ENCODE measurements around the gene TTLL7. TPM values are rescaled to one million over a fixed set of nuclear protein-coding genes. Genes with fewer than 3 reads are reported as not detected.

TTLL7 gene
- total and polyA plus RNA-seq, 9 of the 15 experiments (the other 6 are each of a cell fraction or from before 2014, with no cell fraction given) = 0.63 to 2.6 (median 1.7) TPM

- H4K20me1 ChIP-seq (replicated peaks; ENCODE audit: control insufficient read depth, insufficient read depth, low read length) = no peaks in the 10 kb centered on the region
- no TSS peak for BruUV-seq (replicated peaks)
- H3K4me2 ChIP-seq (ENCODE audit: insufficient read depth, low read length) = no peak overlapping the region
- H2AFZ ChIP-seq (ENCODE audit: low read depth, low read length) = no peak overlapping the region
- no peaks in the 10 kb centered on the region for H3K36me3 ChIP-seq (ENCODE audit: control insufficient read depth, insufficient read depth, low read length)
- H3K27ac ChIP-seq (ENCODE audit: extremely low read depth, low read depth, low read length) = no peak overlapping the region
- H3K27me3 ChIP-seq (ENCODE audit: control insufficient read depth in 2 of 2, insufficient read depth in 2 of 2, low read length in 2 of 2) = no peaks in the 10 kb centered on the region
- TF ChIP-seq LARP7 (IDR thresholded peaks at IDR 0.05) (no peak), NFATC3 (IDR thresholded peaks at IDR 0.05) (no peak)
- intact Hi-C loops (cut with micrococcal nuclease) (no loop called here), in situ Hi-C loops (cut with MboI) (loop anchor here (10.0 kb wide), 3 partner anchors 198 to 818 kb away; no protein-coding TSS in a partner anchor)
- FAIRE-seq (no peak), DNase-seq (ENCODE audit: extremely low read depth in 1 of 4, low spot score in 3 of 4) (no peak), ATAC-seq (no peak)
- no peaks in the 10 kb centered on the region for H3K79me2 ChIP-seq (ENCODE audit: control insufficient read depth, insufficient read depth, low read length)
- H3K9ac ChIP-seq (ENCODE audit: insufficient read depth in 1 of 2, low read depth in 2 of 2, low read length in 2 of 2) = no peak overlapping the region
- POLR2A ChIA-PET = interaction anchor here (0.6 kb wide), 1 partner anchor 1399 kb away, joined by 3 read pairs; no protein-coding TSS in a partner anchor
- no peaks in the 10 kb centered on the region for H3K9me1 ChIP-seq (ENCODE audit: control insufficient read depth, insufficient read depth, low read length)
- CTCF ChIA-PET (ENCODE audit: low intra/inter-chr PET ratio) = no interaction called here
- no peaks in the 10 kb centered on the region; a peak in 1 of 5 replicates for H3K4me1 ChIP-seq (replicated peaks in 1 of 2; ENCODE audit: control insufficient read depth in 2 of 2, insufficient read depth in 2 of 2, low read length in 2 of 2)
- H3K4me3 ChIP-seq = no peak overlapping the region
- H3K9me3 ChIP-seq (replicated peaks; ENCODE audit: control insufficient read depth, insufficient read depth, low read depth, low read length) = no peaks in the 10 kb centered on the region
Observed at GRCh38 chr1:83927061-83927460, 71.9 kb downstream of the TTLL7 start.

GRCh38 chr1:83923553-83923952 lies 75.4 kb downstream of the TTLL7 start:
- H3K4me2 ChIP-seq (ENCODE audit: insufficient read depth, low read length) = no peak overlapping the region
- in situ Hi-C loops (cut with MboI) = loop anchor here (10.0 to 25.0 kb wide), 5 partner anchors 201 to 1014 kb away; no protein-coding TSS in a partner anchor
- intact Hi-C loops (cut with micrococcal nuclease) = no loop called here
- TF ChIP-seq ZBTB7A (IDR thresholded peaks at IDR 0.05; ENCODE audit: borderline replicate concordance, control insufficient read depth, low read depth, low read length) (no peak), ZNF408 (CRISPR knock-in tag; IDR thresholded peaks at IDR 0.05; ENCODE audit: low read depth) (no peak), MXI1 (IDR thresholded peaks at IDR 0.05; ENCODE audit: low read depth, low read length) (no peak), NFE2L1 (tag; IDR thresholded peaks at IDR 0.05; ENCODE audit: borderline replicate concordance, low read depth) (no peak), DDX20 (tag; IDR thresholded peaks at IDR 0.05; ENCODE audit: low read depth) (no peak), NONO (IDR thresholded peaks at IDR 0.05; ENCODE audit: low read depth in 2 of 2, low read length in 1 of 2) (no peak), POLR2G (IDR thresholded peaks at IDR 0.05; ENCODE audit: low read depth, low read length) (no peak), NCOA1 (IDR thresholded peaks at IDR 0.05; ENCODE audit: low read depth) (no peak), CREB5 (CRISPR knock-in tag; IDR thresholded peaks at IDR 0.05) (no peak), STAT5A (IDR thresholded peaks at IDR 0.05; ENCODE audit: borderline replicate concordance, low read length) (no peak), TCF3 (CRISPR knock-in tag; IDR thresholded peaks at IDR 0.05) (no peak), NR2C1 (IDR thresholded peaks at IDR 0.05) (no peak), NR2C1 (tag; IDR thresholded peaks at IDR 0.05) (no peak)
- TF ChIP-seq, protein P1, sequence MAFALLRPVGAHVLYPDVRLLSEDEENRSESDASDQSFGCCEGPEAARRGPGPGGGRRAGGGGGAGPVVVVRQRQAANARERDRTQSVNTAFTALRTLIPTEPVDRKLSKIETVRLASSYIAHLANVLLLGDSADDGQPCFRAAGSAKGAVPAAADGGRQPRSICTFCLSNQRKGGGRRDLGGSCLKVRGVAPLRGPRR (CRISPR knock-in tag; IDR thresholded peaks at IDR 0.05) = no peak

More at GRCh38 chr1:83923553-83923952, 75.4 kb downstream of the TTLL7 start:
- ATAC-seq = no peak
- H3K9me3 ChIP-seq (replicated peaks; ENCODE audit: control insufficient read depth, insufficient read depth, low read depth, low read length) = no peaks in the 10 kb centered on the region
- H3K36me3 ChIP-seq (ENCODE audit: control insufficient read depth, insufficient read depth, low read length) = no peaks in the 10 kb centered on the region
- no peaks in the 10 kb centered on the region for H3K79me2 ChIP-seq (ENCODE audit: control insufficient read depth, insufficient read depth, low read length)
- H4K20me1 ChIP-seq (replicated peaks; ENCODE audit: control insufficient read depth, insufficient read depth, low read length) = no peaks in the 10 kb centered on the region
- no peak for FAIRE-seq
- H3K9me1 ChIP-seq (ENCODE audit: control insufficient read depth, insufficient read depth, low read length) = no peaks in the 10 kb centered on the region
- no peak for DNase-seq (ENCODE audit: extremely low read depth in 1 of 4, low spot score in 3 of 4)
- no peak overlapping the region for H2AFZ ChIP-seq (ENCODE audit: low read depth, low read length)
- no peak overlapping the region for H3K27ac ChIP-seq (ENCODE audit: extremely low read depth, low read depth, low read length)
- H3K9ac ChIP-seq (ENCODE audit: insufficient read depth in 1 of 2, low read depth in 2 of 2, low read length in 2 of 2) = no peak overlapping the region
- CTCF ChIA-PET (ENCODE audit: low intra/inter-chr PET ratio) = no interaction called here
- H3K4me1 ChIP-seq (replicated peaks in 1 of 2; ENCODE audit: control insufficient read depth in 2 of 2, insufficient read depth in 2 of 2, low read length in 2 of 2) = peaks cover 1 to 9% of the 10 kb centered on the region in 2 experiments; a peak in 3 of 5 replicates
- no peaks in the 10 kb centered on the region for H3K27me3 ChIP-seq (ENCODE audit: control insufficient read depth in 2 of 2, insufficient read depth in 2 of 2, low read length in 2 of 2)
- H3K4me3 ChIP-seq = no peak overlapping the region
- 32% methylated on average over 2 of the region's 2 CpGs for WGBS (ENCODE audit: insufficient coverage, low coverage, missing lambda C conversion rate)
- POLR2A ChIA-PET = no interaction called here
- BruUV-seq (replicated peaks) = no TSS peak
